HG03565 (cell line): ENCODE measurements around the gene FAM110A.
"Not testable (repeated sequence)": the region's sequence is repeated elsewhere in the genome, so short reads cannot be mapped to it uniquely, and the experiment has no call there.

Source experiments
- ATAC-seq: cut with Tn5 transposase; IDR thresholded peaks from one replicate; pipeline ENCODE4 v1.9.1; 2021; ENCODE audit warnings: mild to moderate bottlenecking, moderate library complexity; ENCODE audit not compliant: unreplicated experiment

The FAM110A gene

GRCh38 chr20:833450-834150 is at the start of gene FAM110A:
TSS of gene FAM110A (plus strand) at chr20:833715. CDS start at chr20:844805, 11,090 bp downstream.
- ATAC-seq: peak; percentile 95

GRCh38 chr20:787825-788224 is 45.7 kb upstream of the FAM110A start:
- ATAC-seq: no peak

DNA sequence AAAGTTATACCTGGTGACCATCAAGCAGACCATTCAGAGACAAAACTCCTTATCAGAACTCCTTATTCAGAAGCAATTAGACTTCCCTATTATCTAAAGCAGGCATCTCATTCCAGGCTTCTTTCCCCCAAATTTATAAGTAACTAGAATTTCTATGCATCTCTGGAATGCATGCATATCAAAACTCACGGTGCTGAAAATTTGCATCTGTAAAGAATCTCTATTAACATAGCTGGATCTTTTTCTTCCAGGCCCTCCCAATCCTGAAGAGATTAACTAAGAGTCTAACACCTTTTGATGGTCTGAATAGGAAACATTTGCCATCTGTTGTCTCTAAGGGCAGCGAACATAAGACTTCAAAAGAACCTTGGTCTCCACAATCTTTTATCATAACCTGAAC is 42.5 kb upstream of the FAM110A start:
- no peak for ATAC-seq

GRCh38 chr20:792248-792647 is 41.3 kb upstream of the FAM110A start:
- ATAC-seq: no peak

- ATAC-seq: no peak
Measured at GRCh38 chr20:796921-797320, 36.6 kb upstream of the FAM110A start.

DNA sequence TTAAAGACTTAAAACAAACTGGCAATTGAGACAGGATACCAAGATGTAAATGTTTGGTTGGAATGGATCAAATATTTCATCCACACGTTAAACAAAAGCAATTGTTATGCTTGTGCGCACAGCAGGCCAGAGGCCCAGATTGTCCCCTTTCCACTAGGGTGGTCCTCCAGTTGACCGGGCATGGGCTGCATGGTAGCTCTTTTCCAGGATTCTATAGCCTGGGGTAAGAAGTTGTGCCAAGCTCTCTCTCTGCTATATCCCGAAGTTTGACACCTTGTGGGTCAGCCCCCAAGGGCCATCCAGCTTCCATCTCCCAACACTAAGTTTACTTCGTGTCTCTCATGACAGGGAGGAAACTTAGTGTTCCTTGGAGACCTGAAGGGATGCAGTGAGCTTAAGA is 34.8 kb upstream of the FAM110A start:
- ATAC-seq: not testable (repeated sequence)

DNA sequence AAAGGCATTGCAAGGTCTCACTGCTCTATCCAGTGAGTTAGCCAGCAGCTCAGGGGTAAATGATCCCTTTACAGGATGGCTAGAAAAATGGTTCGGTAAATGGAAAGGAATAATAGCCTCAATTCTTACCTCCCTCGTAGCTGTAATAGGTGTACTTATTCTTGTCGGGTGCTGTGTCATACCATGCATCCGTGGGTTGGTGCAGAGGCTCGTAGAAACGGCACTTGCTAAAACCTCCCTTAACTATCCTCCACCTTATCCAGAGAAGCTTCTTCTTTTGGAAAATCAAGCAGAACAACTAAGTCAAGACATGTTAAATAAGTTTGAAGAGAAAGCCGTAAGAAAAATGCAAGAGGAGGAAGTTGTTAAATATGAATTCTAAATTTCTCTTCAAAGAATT is 33.5 kb upstream of the FAM110A start:
- not testable (repeated sequence) for ATAC-seq

GRCh38 chr20:801678-802077 is 31.8 kb upstream of the FAM110A start:
- no peak for ATAC-seq

DNA sequence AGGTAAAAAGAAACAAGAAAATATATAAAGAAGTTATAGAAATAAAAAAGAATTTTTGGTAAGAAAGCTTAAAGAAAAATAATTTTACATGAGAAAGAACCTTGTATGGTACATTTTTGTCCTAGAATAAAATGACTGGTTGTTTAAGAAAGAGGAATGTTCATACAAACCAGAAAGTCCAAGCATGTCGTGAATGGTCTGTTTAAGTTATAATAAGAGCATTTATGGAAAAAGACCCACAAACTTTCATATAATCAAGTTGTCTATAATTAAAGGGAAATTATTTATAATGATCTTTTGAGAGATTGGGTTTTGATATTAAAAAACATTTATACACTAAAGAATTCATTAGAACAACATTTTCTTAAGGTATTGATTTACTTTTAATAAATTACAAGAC is 27.8 kb upstream of the FAM110A start:
- no peak for ATAC-seq

DNA sequence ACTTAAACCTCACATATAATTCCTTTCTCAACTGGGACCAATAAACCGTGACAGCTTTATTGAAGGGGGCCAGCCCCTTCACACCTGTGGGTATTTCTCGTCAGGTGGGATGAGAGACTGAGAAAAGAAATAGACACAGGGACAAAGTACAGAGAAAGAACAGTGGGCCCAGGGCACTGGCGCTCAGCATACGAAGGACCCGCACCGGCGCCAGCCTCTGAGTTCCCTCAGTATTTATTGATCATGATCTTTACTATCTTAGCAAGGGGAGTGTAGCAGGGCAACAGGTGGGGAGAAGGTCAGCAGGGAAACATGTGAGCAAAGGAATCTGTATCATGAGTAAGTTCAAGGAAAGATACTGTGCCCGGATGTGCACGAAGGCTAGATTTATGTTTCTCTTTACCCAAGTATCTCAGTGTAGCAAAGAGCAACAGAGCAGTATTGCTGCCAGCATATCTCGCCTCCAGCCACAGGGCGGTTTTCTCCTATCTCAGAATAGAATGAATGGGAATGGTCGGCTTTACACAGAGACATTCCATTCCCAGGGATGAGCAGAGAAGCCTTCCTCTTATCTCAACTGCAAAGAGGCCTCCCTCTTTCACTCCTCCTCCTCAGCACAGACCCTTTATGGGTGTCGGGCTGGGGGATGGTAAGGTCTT is 21.6 kb upstream of the FAM110A start:
- ATAC-seq: not testable (repeated sequence)

- not testable (repeated sequence) for ATAC-seq
Measured at GRCh38 chr20:812435-812814, 21.1 kb upstream of the FAM110A start.

DNA sequence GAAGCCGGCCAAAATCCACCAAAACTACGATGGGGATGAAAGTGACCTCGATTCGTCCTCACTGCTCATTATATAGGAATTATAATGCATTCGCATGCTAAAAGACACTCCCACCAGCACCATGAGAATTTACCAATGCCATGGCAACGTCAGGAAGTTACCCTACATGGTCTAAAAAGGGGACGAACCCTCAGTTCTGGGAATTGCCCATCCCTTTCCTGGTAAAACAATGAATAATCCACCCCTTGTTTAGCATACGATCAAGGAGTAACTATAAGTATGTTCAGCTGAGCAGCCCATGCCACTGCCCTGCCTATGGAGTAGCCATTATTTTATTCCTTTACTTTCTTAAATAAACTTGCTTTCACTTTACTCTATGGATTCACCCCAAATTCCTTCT is 20.1 kb upstream of the FAM110A start:
- no peak for ATAC-seq

DNA sequence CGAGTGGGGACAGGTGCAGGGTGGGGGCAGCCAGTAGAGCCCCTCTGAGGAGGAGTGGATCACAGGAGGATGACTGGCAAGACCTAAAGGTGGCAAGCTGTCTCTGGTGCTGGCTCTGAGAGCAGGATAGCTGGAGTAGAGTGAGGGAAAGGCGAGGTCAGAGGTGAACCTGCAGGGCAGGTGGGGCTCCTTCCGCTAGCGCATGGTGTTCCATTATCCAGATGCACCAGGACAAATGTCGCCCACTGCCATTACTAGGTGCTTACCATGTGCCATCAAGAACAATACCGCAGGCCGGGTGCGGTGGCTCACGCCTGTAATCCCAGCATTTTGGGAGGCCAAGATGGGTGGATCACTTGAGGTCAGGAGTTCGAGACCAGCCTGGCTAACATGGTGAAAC is 18.3 kb upstream of the FAM110A start:
- ATAC-seq: no peak

GRCh38 chr20:815914-816606 is 17.5 kb upstream of the FAM110A start:
- no peak for ATAC-seq

GRCh38 chr20:818001-818664 is 15.4 kb upstream of the FAM110A start:
- ATAC-seq: no peak

DNA sequence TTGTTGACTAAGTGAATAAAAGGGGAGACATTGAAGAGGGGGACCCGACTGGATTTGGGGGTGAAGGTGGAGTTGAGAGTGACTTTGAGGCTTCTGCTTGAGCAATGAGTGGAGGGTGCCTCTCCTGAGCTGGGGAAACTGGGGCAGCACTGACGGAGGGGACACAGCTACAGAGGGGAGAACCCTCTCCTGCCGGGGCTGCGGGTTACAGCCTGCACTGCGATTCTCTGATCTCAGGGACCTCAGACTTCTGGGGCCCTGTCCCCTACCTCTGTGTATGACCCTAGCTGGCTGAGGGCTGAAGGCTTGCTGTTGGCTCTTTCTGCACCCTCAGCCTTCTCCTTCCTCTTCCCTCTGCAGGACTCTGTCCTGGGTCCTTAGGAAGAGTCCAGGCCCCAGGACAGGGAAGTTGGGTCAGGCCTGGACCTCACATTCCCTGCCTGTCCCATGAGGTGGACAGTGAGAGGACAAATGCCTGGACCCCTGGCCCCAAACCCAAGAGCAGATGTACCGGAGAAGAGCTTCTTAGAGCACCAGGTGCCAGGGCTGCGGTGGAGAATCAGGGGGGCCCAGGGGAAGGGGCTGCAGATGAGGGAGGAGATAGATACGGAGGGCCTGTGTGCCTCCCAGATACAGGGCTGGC is 13.7 kb upstream of the FAM110A start:
- no peak for ATAC-seq

- no peak for ATAC-seq
Measured at GRCh38 chr20:820323-820953, 13.1 kb upstream of the FAM110A start.

- ATAC-seq: no peak
Measured at GRCh38 chr20:821046-821730, 12.3 kb upstream of the FAM110A start.

DNA sequence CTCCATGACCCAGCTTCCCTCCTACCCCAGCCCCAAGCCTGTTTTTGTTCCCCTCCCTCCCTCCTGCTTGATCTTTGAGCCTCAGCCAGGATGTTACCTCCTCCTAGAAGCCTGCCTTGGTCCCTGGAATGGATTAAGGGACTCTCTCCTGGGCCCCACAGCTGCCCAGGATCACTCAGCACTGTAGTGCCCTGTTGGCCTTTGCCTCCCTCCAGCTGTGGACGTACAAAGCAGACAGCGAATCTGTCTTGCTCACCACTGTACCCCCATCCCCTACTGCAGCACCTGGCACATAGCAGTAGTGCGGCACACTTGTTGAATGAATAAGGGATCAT is 11.8 kb upstream of the FAM110A start:
- ATAC-seq: no peak
